ENCODE measurements around the gene RIC8B. TPM values are rescaled to one million over a fixed set of nuclear protein-coding genes. Genes with fewer than 3 reads are reported as not detected.

RIC8B gene
- polyA plus RNA-seq, 12 donors: 13.4 to 23.1 (median 16.9) TPM; not detected in 1

Other genes starting within 250 kb of the RIC8B start
- under 1 TPM in 8 of 12 donors, not detected in 4; 0.07 to 0.57 (median 0.25) TPM for gene RFX4, start 191.7 kb upstream of the RIC8B start, polyA plus RNA-seq (ENCODE audit: insufficient read length in 12 of 12)
- 100 to 1,000 TPM in 1 of 12 donors, 10 to 100 TPM in 11; 57.7 to 169 (median 74.8) TPM for gene TMEM263, start 181.2 kb downstream of the RIC8B start, polyA plus RNA-seq (ENCODE audit: insufficient read length in 12 of 12)
- 100 to 1,000 TPM in 1 of 12 donors, 10 to 100 TPM in 11; 24.6 to 132 (median 32.2) TPM for gene MTERF2, start 212.5 kb downstream of the RIC8B start, polyA plus RNA-seq (ENCODE audit: insufficient read length in 12 of 12)